Measurements from ENCODE around the gene ASB10.

Gene ASB10

DNA sequence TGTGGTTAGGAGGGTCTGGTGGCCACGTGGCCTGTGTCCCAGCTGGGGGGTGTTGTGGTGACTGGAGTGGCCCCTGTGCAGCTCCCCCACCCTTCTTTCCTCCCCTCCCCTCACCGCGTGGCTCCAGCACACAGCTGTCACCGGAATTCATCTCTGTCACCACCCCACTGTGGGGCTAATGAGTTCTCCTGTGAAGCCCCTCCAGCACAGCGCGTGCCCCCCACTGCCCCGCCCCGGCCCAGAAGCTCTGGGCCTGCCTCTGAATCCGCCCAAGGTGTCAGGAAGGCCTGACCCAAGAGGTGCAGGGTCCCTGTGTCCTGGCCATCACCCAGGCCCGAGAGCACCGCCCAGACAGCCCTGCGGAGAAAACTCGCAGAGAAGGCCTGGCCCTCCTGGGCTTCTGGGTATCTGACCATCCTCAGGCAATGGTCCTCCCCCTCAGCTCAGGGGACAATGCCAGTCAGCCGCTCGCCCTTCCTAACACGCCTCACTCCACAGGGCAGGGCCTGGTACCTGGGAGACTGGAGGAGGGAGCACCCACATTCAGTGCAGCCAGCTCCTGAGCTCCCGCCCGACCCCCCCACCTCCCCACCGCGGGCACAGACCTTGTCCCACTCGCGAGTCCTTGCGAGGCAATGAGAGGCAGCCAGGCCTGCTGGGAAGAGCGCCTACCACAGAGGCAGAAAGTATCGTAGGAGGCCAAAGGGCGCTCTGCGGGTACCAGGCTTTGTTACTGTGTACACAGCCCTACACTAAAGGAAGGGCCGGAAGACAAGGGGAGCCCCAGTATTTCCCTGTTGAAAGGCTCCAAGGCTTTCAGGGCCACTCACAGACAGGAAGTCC, 57.7 kb downstream of the ASB10 start:
- Histone ChIP-seq H3K9me2 (replicated peaks; ENCODE audit: control insufficient read depth, low read length) (no peaks in the 10 kb centered on the region), H3K4me2 (ENCODE audit: low read length) (no peak overlapping the region), H3F3A (ENCODE audit: control insufficient read depth, insufficient read depth) (no peaks in the 10 kb centered on the region), H3K9me3 (ENCODE audit: control insufficient read depth, insufficient read depth, low read length) (no peaks in the 10 kb centered on the region), H3K4me3 (ENCODE audit: low read length) (no peak overlapping the region), H3K27me3 (ENCODE audit: control insufficient read depth, low read length) (no peaks in the 10 kb centered on the region), H3K79me2 (ENCODE audit: control insufficient read depth, low read length) (no peaks in the 10 kb centered on the region), H4K20me1 (ENCODE audit: control insufficient read depth, insufficient read depth, low read depth, low read length) (no peaks in the 10 kb centered on the region; the same call in 1 of the 2 replicates), H3K36me3 (ENCODE audit: control insufficient read depth, low read length) (no peaks in the 10 kb centered on the region), H3K4me1 (ENCODE audit: control insufficient read depth, low read length) (no peaks in the 10 kb centered on the region), H3K27ac (ENCODE audit: low read depth, low read length) (no peak overlapping the region)
- TF ChIP-seq, protein P1, sequence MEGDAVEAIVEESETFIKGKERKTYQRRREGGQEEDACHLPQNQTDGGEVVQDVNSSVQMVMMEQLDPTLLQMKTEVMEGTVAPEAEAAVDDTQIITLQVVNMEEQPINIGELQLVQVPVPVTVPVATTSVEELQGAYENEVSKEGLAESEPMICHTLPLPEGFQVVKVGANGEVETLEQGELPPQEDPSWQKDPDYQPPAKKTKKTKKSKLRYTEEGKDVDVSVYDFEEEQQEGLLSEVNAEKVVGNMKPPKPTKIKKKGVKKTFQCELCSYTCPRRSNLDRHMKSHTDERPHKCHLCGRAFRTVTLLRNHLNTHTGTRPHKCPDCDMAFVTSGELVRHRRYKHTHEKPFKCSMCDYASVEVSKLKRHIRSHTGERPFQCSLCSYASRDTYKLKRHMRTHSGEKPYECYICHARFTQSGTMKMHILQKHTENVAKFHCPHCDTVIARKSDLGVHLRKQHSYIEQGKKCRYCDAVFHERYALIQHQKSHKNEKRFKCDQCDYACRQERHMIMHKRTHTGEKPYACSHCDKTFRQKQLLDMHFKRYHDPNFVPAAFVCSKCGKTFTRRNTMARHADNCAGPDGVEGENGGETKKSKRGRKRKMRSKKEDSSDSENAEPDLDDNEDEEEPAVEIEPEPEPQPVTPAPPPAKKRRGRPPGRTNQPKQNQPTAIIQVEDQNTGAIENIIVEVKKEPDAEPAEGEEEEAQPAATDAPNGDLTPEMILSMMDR (IDR thresholded peaks at IDR 0.05; ENCODE audit: low read depth, low read length, poor library complexity, severe bottlenecking) = no peak
- no peak for TF ChIP-seq EZH2phosphoT487 (IDR thresholded peaks at IDR 0.05; ENCODE audit: borderline replicate concordance, low read length)

DNA sequence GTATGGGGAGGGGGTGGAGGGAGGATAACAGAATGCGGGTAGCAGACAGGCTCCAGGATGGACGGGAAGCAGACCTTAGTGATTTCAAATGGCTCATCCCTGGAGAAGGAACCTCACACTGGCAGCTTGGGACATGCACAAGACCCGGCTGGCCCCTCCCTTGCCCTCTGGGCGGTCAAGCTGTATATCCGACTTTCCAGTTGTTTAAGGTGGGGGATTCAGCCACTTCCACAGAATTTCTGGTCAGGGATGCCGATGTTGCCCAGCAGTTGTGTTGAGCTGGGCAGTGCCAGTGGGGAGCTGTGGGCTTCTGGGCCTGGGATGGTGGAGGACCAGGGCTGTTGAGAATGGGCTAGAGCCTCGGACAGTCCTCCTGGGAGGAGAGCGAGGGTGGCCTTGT, 58.3 kb downstream of the ASB10 start:
- Histone ChIP-seq H3K79me2 (ENCODE audit: control insufficient read depth, low read length) (no peaks in the 10 kb centered on the region), H4K20me1 (ENCODE audit: control insufficient read depth, insufficient read depth, low read depth, low read length) (no peaks in the 10 kb centered on the region; the same call in 1 of the 2 replicates), H3K36me3 (ENCODE audit: control insufficient read depth, low read length) (no peaks in the 10 kb centered on the region), H3F3A (ENCODE audit: control insufficient read depth, insufficient read depth) (no peaks in the 10 kb centered on the region), H3K27ac (ENCODE audit: low read depth, low read length) (no peak overlapping the region), H3K27me3 (ENCODE audit: control insufficient read depth, low read length) (no peaks in the 10 kb centered on the region), H3K9me3 (ENCODE audit: control insufficient read depth, insufficient read depth, low read length) (no peaks in the 10 kb centered on the region), H3K9me2 (replicated peaks; ENCODE audit: control insufficient read depth, low read length) (no peaks in the 10 kb centered on the region), H3K4me2 (ENCODE audit: low read length) (no peak overlapping the region), H3K4me3 (ENCODE audit: low read length) (no peak overlapping the region), H3K4me1 (ENCODE audit: control insufficient read depth, low read length) (no peaks in the 10 kb centered on the region)
- TF ChIP-seq, protein P1 (IDR thresholded peaks at IDR 0.05; ENCODE audit: low read depth, low read length, poor library complexity, severe bottlenecking) = no peak
- no peak for TF ChIP-seq EZH2phosphoT487 (IDR thresholded peaks at IDR 0.05; ENCODE audit: borderline replicate concordance, low read length)

DNA sequence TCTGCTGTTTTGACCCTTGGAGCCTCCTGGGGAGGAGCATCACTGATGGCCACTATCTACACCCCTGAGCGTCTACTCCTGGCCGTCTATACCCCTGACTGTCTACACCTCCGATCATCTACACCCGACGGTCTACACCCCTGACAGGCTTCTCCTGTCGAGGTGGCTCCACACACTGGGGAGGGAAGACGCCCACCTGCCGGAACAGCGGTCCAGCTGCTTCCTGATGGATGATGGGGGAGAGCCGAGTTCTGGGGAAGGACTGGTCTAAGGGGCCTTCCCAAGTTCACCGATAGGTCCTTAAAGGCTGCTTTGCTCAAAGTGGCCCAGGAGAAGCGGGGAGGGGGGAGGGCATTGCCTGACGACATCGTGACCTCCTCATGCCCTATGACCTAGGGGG, 58.9 kb downstream of the ASB10 start:
- Histone ChIP-seq H3K9me3 (ENCODE audit: control insufficient read depth, insufficient read depth, low read length) (no peaks in the 10 kb centered on the region), H3K4me1 (ENCODE audit: control insufficient read depth, low read length) (no peaks in the 10 kb centered on the region), H3F3A (ENCODE audit: control insufficient read depth, insufficient read depth) (no peaks in the 10 kb centered on the region), H3K4me2 (ENCODE audit: low read length) (no peak overlapping the region), H3K9me2 (replicated peaks; ENCODE audit: control insufficient read depth, low read length) (no peaks in the 10 kb centered on the region), H4K20me1 (ENCODE audit: control insufficient read depth, insufficient read depth, low read depth, low read length) (no peaks in the 10 kb centered on the region; the same call in 1 of the 2 replicates), H3K27ac (ENCODE audit: low read depth, low read length) (no peak overlapping the region), H3K79me2 (ENCODE audit: control insufficient read depth, low read length) (no peaks in the 10 kb centered on the region), H3K4me3 (ENCODE audit: low read length) (no peak overlapping the region), H3K36me3 (ENCODE audit: control insufficient read depth, low read length) (no peaks in the 10 kb centered on the region), H3K27me3 (ENCODE audit: control insufficient read depth, low read length) (no peaks in the 10 kb centered on the region)
- no peak for TF ChIP-seq EZH2phosphoT487 (IDR thresholded peaks at IDR 0.05; ENCODE audit: borderline replicate concordance, low read length)
- TF ChIP-seq, protein P1 (IDR thresholded peaks at IDR 0.05; ENCODE audit: low read depth, low read length, poor library complexity, severe bottlenecking) = no peak

Measured in DOHH2 (cell line).